Skeletal muscle satellite cell (primary cell): ENCODE results near the gene PPP1R1C.
"Not testable (repeated sequence)": the region's sequence is repeated elsewhere in the genome, so short reads cannot be mapped to it uniquely, and the experiment has no call there.

Experiments used
- H3K27me3 ChIP-seq: 2 replicates; pipeline ENCODE4 v1.7.0; 2013; ENCODE audit warnings: low read length; ENCODE audit not compliant: control insufficient read depth, insufficient read depth
- H3K36me3 ChIP-seq: 2 replicates; pipeline ENCODE4 v1.7.0; 2013; ENCODE audit warnings: mild to moderate bottlenecking, control low read depth, low read length; ENCODE audit not compliant: insufficient read depth
- H3K4me1 ChIP-seq: 2 replicates; pipeline ENCODE4 v1.7.0; 2013; ENCODE audit warnings: low read length; ENCODE audit not compliant: control insufficient read depth, insufficient read depth
- H3K4me2 ChIP-seq: 2 replicates; pipeline ENCODE4 v1.7.0; 2013; ENCODE audit warnings: mild to moderate bottlenecking, low read length
- H3K4me3 ChIP-seq: 2 replicates; pipeline ENCODE4 v1.7.0; 2013; ENCODE audit warnings: low read length
- H3K9ac ChIP-seq: 2 replicates; pipeline ENCODE4 v1.7.0; 2013; ENCODE audit warnings: mild to moderate bottlenecking, low read depth, low read length, moderate library complexity
- H3K9me3 ChIP-seq: replicated peaks from 2 replicates; pipeline ENCODE4 v1.7.0; 2013; ENCODE audit warnings: mild to moderate bottlenecking, control low read depth, low read length

The PPP1R1C gene

DNA sequence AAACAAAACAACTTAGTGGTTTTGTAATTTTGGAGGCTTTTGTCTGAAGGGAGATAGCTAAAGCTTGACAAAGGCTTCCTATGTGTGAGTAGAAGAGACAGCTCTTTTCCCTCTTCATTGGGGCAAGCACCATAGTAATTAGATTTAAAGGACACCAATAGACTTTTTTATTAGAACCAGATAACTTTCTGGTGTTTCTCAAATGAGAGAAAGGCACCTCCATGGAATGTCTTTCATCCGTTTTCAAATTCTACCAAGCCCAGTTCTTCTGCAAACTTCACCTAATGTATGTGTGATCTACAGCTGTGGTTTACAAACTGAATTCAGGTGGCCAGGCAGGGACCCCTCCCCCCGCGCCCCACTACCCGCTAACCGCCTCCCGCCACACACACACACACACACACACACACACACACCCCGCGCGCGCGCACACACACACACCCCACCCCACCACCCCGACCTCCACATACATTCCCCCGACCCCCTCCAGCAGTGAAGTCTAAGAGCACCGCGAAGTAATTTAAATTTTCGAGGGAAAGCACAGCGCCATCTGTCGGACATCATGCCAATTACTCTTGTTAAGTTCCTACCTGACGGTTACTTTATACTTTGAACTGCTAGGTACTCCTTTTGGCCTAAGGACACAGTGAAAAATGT is 31.6 kb upstream of the PPP1R1C start:
- Histone ChIP-seq H3K4me1 (peaks cover 33% of the 10 kb centered on the region), H3K4me2 (peak overlapping the region; percentile 57), H3K9me3 (no peaks in the 10 kb centered on the region), H3K9ac (peak overlapping the region; percentile 3), H3K4me3 (no peak overlapping the region), H3K36me3 (no peaks in the 10 kb centered on the region), H3K27me3 (no peaks in the 10 kb centered on the region)

DNA sequence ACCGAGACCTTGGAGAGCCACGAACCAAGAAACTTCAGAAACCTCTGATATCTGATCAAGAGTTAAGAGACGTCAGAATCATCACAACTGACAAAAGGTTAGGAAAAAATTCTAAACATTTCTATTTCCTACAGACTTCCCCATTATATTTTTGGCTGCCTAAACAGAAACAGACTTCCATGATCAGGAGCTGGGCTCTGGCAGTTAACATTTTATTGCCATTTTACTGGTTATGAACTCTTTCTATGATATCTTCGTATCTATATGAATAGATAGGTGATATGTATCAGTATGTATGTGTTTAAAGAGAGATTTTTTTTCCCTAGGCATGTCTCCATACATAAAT is 31.1 kb upstream of the PPP1R1C start:
- H3K36me3 ChIP-seq, result no peaks in the 10 kb centered on the region
- peak overlapping the region; percentile 3 for H3K9ac ChIP-seq
- H3K4me1 ChIP-seq, result peaks cover 33% of the 10 kb centered on the region
- no peaks in the 10 kb centered on the region for H3K27me3 ChIP-seq
- peak overlapping the region; percentile 57 for H3K4me2 ChIP-seq
- no peak overlapping the region for H3K4me3 ChIP-seq
- no peaks in the 10 kb centered on the region for H3K9me3 ChIP-seq

DNA sequence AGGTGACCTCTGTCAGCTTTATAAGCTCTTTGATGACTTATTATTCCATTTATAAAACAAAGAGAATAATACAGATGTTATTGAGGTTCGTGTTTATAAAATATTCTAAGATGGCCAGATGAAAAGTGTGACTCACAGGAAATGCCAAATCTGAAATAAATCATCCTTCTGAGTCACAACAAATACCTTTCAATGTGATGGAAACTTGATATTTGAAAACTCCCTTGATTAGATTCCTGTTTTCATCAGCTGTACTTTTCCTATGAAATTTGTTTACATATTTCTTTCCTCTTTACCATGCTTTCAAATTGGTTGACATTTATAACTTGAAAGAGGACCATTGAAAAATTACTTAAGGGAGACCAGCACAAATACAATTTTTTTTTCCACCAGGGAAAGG is 30.6 kb upstream of the PPP1R1C start:
- Histone ChIP-seq H3K4me3 (no peak overlapping the region), H3K27me3 (no peaks in the 10 kb centered on the region), H3K4me1 (peaks cover 36% of the 10 kb centered on the region), H3K36me3 (no peaks in the 10 kb centered on the region), H3K9me3 (no peaks in the 10 kb centered on the region), H3K4me2 (peak overlapping the region; percentile 57), H3K9ac (peak overlapping the region; percentile 3)

DNA sequence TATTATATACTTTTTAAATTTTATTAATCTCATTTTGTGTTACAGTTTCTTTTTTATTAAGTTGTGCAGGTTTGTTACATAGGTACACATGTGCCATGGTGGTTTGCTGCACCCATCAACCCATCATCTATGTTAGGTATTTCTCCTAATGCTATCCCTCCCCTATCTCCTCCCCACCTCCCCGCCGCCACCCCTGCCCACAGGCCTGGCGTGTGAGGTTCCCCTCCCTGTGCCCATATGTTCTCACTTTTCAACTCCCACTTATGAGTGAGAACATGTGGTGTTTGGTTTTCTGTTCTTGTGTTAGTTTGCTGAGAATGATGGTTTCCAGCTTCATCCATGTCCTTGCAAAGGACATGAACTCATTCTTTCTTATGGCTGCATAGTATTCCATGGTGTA is 29.8 kb upstream of the PPP1R1C start:
- H3K27me3 ChIP-seq, H3K4me2 ChIP-seq, H3K4me3 ChIP-seq, H3K9me3 ChIP-seq, H3K9ac ChIP-seq, H3K36me3 ChIP-seq: not testable (repeated sequence)
- peaks cover 36% of the 10 kb centered on the region for H3K4me1 ChIP-seq

DNA sequence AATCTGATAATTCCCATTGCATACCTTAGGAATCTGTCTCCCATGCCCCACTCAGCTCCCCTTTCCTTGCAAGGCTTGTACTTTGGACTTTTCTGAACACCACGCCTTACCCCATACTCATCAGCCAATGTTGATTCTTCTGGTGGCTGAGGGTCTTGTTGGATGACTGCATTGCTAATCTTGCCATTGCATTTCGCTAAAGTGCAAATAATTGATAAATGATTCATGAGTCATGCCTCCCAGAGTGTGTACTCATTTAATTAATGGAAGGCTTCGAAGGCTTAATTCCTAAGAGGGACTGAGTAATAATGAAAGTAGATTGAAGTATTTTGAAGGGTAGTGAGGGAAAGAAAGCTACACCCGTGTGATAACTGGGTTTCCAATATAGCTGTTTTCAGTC is 28.0 kb upstream of the PPP1R1C start:
- H3K4me2 ChIP-seq, result no peak overlapping the region
- no peak overlapping the region for H3K9ac ChIP-seq
- H3K4me3 ChIP-seq, result no peak overlapping the region
- no peaks in the 10 kb centered on the region for H3K9me3 ChIP-seq
- no peaks in the 10 kb centered on the region for H3K36me3 ChIP-seq
- no peaks in the 10 kb centered on the region for H3K27me3 ChIP-seq
- peaks cover 36% of the 10 kb centered on the region for H3K4me1 ChIP-seq

DNA sequence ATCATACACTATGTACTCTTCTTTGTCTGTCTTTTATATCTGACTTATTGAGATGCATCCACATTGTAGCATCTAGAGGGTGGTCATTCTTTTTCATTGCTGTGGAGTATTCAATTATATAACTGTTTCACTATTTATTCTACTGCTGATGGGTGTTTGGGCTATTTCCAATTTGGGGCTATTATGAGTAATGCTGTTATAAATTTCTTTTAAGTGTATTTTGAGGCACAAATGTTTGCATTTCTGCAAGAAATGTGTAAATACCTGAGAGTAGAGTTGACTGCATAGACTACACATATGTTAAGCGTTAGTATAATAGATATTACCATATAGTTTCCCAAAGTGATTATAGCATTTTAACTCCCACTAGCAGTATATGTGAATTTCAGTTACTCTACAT is 26.9 kb upstream of the PPP1R1C start:
- no peak overlapping the region for H3K4me3 ChIP-seq
- H3K9me3 ChIP-seq, result no peaks in the 10 kb centered on the region
- no peak overlapping the region for H3K4me2 ChIP-seq
- peaks cover 30% of the 10 kb centered on the region for H3K4me1 ChIP-seq
- no peak overlapping the region for H3K9ac ChIP-seq
- no peaks in the 10 kb centered on the region for H3K27me3 ChIP-seq
- H3K36me3 ChIP-seq, result no peaks in the 10 kb centered on the region

DNA sequence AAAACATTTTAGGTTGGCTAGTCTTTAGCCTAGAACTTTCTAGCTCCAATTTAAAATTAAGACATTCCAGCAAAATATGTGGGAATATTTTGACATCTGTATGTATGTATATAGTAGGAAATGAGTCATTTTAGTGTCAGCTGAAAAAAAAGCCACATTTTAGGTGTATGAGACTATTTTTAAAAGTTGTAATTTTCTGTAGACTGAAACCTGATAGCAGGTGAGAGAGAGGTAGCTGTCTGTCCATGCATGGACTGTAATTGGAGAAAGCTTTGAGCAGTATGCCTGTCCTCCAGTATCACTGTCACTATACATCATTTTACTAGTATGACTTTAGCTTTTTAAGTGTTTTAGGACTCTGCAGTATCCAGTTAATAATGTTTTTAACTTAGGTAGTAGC is 26.1 kb upstream of the PPP1R1C start:
- H3K9me3 ChIP-seq, result no peaks in the 10 kb centered on the region
- H3K27me3 ChIP-seq, result no peaks in the 10 kb centered on the region
- H3K9ac ChIP-seq, result no peak overlapping the region
- peaks cover 24% of the 10 kb centered on the region for H3K4me1 ChIP-seq
- no peak overlapping the region for H3K4me3 ChIP-seq
- peak overlapping the region; percentile 30 for H3K4me2 ChIP-seq
- H3K36me3 ChIP-seq, result no peaks in the 10 kb centered on the region

DNA sequence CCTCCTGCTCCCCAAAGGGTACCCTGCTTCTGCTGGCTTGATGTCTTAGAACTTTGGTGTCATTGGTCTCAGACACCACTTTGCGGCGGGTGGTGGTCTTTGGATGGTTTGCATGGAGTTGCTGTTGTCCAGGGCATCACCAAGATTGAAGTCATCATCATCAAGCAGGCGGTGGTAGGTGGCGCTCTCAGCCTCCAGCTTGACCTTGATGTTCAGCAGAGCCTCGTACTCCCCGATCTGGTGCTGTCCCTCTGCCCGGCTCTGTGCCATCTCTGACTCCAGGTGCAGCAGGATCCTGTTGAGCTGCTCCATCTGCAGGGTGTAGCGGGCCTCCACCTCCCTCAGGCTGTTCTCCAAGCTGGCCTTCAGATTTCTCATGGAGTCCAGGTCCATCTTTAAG is 24.5 kb upstream of the PPP1R1C start:
- H3K4me1 ChIP-seq, result peaks cover 14% of the 10 kb centered on the region
- not testable (repeated sequence) for H3K9me3 ChIP-seq, H3K9ac ChIP-seq, H3K36me3 ChIP-seq, H3K27me3 ChIP-seq, H3K4me3 ChIP-seq, H3K4me2 ChIP-seq

DNA sequence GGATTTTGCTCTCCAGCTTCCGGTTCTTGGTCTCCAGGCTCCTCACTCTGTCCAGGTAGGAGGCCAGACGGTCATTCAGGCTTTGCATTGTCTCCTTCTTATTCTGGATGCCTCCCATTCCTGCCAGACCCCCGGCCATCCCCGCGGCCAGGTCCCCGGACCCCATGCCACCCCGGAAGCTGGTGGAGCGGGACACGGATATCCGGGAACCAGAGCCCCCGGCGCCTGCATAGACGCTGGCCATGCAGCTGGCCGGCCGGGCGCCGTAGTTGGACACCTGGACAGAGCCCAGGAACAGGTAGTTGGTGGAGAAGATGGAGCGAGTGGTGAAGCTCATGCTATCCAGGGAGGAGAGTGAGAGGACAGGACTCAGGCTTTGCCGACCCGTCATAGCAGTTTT is 23.5 kb upstream of the PPP1R1C start:
- H3K27me3 ChIP-seq, result no peaks in the 10 kb centered on the region
- no peak overlapping the region for H3K9ac ChIP-seq
- H3K4me3 ChIP-seq, result no peak overlapping the region
- no peaks in the 10 kb centered on the region for H3K9me3 ChIP-seq
- peaks cover 14% of the 10 kb centered on the region for H3K4me1 ChIP-seq
- H3K4me2 ChIP-seq, result no peak overlapping the region
- H3K36me3 ChIP-seq, result no peaks in the 10 kb centered on the region

DNA sequence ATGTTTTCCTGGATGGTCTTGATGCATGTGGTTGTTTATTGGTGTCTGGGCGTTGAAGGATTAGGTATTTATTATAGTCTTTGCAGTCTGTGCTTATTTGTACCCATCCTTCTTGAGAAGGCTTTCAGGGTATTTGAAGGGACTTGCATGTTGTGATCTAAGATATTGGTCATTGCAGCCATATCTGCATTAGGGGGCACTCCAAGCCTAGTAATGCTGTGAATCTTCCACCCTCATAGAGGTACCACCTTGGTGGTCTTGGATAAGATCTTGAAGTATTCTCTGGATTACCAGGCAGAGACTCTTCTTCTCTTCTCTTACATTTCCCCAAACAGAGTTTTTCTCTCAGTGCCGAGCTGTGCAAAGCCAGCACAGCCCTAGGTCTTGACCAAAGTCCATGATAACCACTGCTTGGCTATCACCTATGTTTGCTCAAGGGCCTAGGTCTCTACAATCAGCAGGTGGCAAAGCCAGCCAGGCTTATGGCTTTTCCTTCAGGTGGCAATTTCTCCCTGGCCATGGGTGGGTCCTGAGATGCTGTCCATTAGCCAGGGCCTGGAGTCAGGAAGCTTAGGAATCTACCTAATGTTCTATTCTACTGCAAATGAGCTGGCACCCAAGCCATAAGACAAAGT is 15.4 kb upstream of the PPP1R1C start:
- Histone ChIP-seq H3K27me3 (no peaks in the 10 kb centered on the region), H3K4me3 (no peak overlapping the region), H3K4me2 (no peak overlapping the region), H3K9me3 (no peaks in the 10 kb centered on the region), H3K9ac (no peak overlapping the region), H3K36me3 (no peaks in the 10 kb centered on the region), H3K4me1 (no peaks in the 10 kb centered on the region)

DNA sequence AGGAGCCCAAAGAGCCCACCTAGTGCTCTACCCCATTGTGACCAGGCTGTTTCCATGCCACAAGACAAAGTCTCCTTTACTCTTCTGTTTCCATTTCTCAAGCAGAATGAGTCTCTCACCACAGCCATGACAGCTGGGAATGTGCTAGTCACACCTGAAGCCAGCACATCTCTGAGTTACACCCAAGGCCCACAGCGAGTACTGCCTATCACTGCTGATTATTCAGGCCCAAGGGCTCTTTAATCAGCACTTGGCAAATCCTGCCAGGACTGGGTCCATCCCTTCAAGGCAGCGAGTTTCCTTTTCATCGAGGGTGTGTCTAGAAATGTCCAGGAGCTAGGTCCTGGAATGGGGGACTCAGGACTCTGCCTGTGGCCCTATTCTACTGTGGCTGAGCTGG is 14.6 kb upstream of the PPP1R1C start:
- Histone ChIP-seq H3K4me3 (no peak overlapping the region), H3K4me2 (no peak overlapping the region), H3K27me3 (no peaks in the 10 kb centered on the region), H3K9ac (no peak overlapping the region), H3K4me1 (no peaks in the 10 kb centered on the region), H3K9me3 (no peaks in the 10 kb centered on the region), H3K36me3 (no peaks in the 10 kb centered on the region)

DNA sequence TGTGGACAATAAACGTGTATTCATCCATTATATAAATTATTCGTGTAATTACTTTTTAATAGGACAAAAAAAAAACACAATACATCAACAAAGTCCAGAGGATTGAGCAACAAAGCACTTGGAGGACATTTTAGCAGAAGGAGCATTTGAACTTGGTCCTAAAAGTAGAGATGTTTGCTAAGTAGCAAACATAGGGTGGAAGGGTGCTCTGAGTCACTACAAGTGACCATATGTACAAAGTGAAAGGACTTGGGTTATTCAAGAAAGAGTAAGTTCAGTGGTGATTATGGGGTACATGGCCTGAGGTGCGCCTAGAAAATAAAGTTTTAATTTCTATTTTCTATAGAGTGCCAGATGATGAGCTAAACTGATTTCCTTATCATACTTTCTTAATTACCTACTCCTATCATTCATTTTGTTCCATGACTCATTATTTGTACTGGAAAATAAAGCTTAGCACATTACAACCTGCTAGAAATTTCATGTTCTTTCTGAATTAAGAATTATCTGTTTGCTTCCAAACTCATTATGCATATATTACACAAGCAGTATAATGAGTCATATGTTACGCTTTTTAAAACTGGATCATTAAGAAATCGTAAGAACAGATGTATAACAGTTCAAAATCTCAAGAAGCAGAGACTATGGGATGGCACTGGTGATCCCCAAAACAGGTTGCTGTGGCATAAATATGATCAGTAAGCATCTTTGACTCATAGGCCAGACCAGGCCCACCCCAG is 13.1 kb upstream of the PPP1R1C start:
- H3K9me3 ChIP-seq, result no peaks in the 10 kb centered on the region
- no peak overlapping the region for H3K4me2 ChIP-seq
- H3K27me3 ChIP-seq, result no peaks in the 10 kb centered on the region
- no peaks in the 10 kb centered on the region for H3K36me3 ChIP-seq
- H3K4me3 ChIP-seq, result no peak overlapping the region
- H3K4me1 ChIP-seq, result no peaks in the 10 kb centered on the region
- no peak overlapping the region for H3K9ac ChIP-seq
